GM19324 (cell line): ENCODE measurements around the gene NEFH.
"Not testable (repeated sequence)": the region's sequence is repeated elsewhere in the genome, so short reads cannot be mapped to it uniquely, and the experiment has no call there.

Experiments used
- ATAC-seq: cut with Tn5 transposase; IDR thresholded peaks from one replicate; pipeline ENCODE4 v1.9.1; 2021; ENCODE audit warnings: mild to moderate bottlenecking, moderate library complexity; ENCODE audit not compliant: unreplicated experiment, low FRiP score

The NEFH gene, protein sequence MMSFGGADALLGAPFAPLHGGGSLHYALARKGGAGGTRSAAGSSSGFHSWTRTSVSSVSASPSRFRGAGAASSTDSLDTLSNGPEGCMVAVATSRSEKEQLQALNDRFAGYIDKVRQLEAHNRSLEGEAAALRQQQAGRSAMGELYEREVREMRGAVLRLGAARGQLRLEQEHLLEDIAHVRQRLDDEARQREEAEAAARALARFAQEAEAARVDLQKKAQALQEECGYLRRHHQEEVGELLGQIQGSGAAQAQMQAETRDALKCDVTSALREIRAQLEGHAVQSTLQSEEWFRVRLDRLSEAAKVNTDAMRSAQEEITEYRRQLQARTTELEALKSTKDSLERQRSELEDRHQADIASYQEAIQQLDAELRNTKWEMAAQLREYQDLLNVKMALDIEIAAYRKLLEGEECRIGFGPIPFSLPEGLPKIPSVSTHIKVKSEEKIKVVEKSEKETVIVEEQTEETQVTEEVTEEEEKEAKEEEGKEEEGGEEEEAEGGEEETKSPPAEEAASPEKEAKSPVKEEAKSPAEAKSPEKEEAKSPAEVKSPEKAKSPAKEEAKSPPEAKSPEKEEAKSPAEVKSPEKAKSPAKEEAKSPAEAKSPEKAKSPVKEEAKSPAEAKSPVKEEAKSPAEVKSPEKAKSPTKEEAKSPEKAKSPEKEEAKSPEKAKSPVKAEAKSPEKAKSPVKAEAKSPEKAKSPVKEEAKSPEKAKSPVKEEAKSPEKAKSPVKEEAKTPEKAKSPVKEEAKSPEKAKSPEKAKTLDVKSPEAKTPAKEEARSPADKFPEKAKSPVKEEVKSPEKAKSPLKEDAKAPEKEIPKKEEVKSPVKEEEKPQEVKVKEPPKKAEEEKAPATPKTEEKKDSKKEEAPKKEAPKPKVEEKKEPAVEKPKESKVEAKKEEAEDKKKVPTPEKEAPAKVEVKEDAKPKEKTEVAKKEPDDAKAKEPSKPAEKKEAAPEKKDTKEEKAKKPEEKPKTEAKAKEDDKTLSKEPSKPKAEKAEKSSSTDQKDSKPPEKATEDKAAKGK

DNA sequence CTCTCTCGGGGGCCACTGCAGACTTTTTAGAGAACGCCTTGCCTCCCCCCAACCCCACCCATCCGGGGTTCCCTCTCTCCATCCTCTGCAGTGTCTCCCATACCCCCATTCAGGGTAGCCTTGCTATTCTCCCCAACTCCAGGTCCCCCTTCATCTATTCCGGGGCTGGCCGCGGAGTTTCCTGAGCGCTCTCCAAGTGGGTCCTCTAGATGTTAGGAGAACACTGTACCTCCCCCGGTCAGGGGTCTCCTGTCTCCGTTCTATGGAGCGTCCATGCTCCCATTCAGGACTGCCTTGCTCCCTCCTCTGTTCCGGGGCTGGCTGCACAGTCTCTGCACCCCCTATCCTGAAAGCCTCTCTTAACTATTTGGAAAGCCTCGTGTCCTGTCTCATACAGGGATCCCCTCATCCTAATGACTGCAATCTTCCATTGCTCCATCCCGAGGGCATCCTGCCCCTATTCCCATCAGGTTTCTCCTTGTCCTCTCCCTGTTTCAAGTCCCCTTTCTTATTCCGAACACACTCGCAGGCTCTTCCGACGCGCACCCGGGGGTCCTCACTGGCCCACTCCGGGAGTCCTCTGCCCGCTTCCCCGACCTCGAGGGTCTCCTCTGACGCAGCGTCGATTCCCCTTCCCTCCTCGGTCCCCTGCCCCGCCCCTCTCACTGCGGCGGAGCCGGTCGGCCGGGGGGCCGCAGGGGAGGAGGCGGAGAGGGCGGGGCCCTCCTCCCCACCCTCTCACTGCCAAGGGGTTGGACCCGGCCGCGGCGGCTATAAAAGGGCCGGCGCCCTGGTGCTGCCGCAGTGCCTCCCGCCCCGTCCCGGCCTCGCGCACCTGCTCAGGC, at the start of gene NEFH:
TSS of gene NEFH (plus strand) at position 802 of the 845 bp plus-strand sequence. CDS start 45 bp downstream, outside the sequence.
- ATAC-seq: no peak

DNA sequence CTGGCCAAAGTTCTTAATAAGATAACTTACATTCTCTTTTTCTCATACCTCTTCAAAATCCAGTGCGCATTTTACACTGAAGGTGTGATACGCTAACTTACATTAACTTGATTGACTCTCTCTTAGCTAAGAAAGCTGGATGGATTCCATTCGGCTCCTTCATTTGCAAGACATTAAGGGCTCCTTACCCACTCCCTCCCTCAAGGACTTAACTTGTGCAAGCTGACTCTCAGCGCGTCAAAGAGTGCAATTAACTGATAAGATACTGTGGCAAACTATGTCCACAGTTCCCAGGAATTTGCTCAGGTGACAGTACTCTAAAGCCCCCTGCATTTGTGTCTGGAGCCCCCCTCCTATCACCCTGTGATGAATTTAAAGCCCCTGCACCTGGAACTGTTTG, 48.0 kb upstream of the NEFH start:
- no peak for ATAC-seq

DNA sequence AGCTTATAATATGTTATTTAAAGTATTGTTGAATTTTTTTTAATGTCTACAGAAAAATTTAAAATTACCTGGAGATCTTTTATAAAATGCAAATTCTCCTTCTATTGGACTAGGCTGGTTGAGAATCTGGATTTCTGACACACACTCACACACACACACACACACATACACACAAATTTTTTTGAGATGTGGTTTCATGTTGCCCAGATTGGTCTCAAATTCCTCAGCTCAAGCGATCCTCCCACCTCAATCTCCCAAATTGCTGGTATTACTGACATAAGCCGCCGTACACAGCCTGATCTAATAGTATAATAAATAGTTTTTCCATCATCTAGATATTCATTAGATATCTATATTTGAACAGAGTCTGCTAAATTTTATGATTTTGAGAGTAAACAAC, 46.2 kb upstream of the NEFH start:
- no peak for ATAC-seq

DNA sequence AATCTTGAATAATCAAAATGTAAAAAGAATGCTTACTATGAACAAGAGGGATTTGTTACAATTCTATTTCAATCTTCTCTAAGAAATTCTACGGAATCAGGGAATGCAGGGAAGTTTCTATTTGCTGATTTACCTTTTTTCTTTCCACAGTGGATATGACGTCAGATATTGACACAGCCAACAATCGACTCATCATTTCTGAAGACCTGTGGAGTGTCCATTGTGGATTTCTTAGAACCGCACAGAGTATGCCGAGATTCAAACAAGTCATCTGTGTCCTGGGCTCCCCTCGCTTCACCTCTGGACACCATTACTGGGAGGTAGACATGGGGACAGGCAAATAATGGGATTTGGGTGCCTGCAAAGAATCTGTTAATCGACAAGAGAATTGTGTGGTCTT, 45.7 kb upstream of the NEFH start:
- ATAC-seq: no peak

DNA sequence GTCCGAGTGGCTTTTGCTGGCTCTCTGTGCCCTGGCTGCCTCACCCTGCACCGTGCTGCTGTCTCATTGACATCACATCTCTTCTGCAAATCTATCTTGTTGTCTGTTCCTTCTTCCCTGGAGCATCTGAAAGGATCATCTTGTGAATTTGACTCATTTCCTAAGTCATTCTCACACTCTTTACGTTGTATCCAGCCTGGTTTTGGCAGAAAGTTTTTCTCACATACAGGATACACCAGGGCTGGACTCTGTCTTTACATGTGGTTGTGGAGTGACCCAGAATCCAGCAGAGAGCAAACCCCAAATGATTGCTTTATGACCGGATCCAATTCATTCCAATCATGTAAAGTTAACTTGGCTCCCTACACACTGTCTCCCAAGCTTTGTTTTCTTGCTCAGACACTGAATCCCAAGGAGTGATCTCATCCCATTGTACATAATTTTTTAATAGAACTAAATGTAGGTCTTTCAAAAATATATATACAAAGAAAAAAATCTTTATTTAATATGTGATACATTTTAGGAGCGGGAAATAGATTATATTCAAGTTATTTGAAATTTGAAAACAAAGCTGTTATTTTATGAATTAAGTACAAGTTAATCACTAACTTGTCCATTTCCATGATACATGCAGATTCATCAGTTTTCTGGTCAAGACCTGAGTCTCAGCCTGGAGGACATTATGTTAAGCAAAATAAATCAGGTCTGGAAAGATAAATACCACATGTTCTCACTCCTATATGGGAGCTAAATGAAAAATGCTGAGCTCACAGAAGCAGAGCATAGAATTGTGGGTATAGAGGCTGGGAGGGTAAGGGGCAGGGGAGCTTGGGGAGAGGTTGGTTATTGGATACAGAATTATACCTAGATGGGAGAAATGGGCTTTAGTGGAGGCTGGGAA, 44.5 kb upstream of the NEFH start:
- no peak for ATAC-seq

DNA sequence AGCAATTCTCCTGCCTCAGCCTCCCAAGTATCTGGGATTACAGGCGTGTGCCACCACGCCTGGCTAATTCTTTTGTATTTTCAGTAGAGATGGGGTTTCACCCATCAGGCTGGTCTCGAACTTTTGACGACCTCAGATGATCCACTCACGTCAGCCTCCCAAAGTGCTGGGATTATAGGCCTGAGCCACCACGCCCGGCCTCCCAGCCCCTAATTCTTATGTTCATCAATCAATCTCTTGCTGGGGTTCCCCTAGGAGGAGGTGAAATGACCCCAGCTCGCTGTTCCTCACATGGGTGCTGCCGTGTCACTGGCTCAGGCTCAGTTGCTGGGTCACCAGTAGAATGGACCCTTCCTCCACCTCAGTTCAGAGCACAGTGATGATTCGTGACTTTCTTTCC, 41.7 kb upstream of the NEFH start, which contains the start of gene RFPL1:
TSS of gene RFPL1 (plus strand) at position 301 of the 400 bp plus-strand sequence.
- ATAC-seq: not testable (repeated sequence)

DNA sequence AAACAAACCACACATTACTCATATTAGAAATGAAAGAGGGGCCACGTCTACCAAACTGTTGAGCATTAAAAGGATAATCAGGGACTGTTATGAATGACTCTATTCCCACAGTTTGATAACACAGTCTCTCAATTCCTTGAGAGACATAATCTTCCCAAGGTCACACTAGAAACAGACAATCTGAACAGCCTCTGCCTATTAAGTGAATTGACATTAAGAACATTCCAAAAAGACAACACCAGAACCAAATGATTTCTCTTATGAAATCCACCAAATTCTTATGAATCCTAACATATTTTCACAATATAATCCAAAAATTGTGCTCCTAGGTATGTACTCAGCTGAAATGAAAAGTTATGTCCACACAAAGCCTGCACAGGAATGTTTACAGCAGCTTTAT, 37.0 kb upstream of the NEFH start:
- no peak for ATAC-seq

DNA sequence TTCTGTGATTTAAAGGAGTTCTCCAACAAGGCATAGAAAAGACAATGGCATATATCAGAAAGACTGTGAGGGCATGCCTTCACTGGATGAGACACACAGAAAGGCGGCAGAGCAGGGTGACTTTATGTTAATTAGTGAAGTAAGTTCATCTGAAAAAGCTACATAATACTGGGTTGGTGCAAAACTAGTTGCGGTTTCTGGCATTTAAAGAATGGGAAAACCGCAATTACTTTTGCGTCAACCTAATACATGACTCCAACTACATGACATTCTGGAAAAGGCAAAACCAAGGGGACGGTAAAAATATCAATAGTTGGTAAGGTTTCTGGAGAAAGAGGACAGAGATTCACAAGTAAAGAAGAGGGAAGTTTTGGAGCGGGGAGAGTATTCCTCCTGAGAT, 36.6 kb upstream of the NEFH start:
- no peak for ATAC-seq

DNA sequence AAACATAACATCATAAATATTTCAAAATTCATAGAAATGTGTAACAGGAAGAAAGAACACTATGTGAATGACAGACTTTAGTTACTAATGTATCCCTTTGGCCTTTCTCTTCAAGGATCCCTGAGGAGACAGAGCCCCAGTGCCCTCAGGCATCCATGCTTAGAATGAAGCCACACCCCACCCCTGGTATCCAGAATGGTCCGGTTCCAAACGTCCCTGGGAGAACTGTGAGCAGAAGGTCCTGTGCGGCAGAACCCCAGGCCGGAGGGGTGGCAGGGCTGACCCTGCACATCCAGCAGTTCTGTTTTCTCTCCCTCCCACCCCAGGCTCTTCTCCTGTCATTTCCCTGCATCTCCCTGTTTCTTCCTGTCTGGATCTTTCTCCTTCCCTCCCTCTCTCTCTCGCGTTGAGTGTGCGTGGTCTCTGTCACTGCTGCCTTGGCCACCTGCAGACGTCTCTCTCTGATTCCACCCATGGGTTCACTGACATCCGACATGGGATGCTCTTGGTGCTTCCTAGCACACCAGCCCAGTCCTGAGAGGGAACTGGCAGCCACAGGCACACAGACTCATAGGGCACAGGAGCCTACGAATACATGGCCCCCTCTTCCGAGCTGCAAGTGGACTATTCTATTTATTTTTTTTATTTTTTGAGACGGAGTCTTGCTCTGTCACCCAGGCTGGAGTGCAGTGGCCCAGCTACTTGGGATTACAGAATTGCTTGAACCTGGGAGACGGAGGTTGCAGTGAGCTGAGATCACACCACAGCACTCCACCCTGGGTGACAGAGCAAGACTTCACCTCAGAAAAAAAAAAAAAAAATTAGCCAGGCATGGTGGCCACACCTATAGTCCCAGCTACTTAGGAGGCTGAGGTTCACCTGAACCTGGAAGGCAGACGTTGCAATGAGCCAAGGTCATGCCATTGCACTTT, 35.9 kb upstream of the NEFH start:
- no peak for ATAC-seq

DNA sequence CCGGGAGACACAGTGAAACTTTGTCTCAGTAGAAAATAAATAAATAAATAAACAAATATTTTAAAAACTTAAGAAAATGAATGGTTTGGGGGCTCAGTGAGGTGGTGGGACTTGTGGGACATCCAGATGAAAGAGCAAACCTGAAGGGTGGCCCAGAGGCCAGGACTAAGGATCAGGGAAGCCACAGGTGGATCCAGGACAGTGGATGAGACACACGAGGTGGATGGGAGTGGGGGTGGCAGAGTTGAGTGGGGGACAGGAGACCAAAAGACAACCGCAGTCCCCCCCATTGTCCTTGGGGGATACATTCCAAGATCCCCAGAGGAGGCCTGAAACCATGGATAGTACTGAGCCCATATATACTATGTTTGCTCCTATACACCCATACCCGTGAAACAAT, 34.5 kb upstream of the NEFH start:
- ATAC-seq: no peak

DNA sequence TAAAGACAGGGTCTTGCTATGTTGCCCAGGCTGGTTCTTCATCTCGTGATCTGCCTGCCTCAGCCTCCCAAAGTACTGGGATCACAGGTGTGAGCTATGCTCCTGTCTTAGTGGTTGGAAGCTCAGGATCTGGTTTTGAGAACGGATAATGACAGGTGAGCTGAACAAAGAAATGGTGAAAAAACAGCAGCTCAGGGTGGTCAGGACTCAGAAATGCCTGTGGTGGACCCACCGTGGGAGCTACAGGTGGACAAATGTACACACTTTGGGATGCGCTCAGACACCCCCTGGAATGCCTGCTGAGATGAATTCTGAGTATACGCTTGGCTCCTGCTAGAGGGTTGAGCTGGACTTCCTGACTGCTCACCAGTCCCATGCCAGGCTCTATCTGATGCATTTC, 32.1 kb upstream of the NEFH start:
- ATAC-seq: no peak

DNA sequence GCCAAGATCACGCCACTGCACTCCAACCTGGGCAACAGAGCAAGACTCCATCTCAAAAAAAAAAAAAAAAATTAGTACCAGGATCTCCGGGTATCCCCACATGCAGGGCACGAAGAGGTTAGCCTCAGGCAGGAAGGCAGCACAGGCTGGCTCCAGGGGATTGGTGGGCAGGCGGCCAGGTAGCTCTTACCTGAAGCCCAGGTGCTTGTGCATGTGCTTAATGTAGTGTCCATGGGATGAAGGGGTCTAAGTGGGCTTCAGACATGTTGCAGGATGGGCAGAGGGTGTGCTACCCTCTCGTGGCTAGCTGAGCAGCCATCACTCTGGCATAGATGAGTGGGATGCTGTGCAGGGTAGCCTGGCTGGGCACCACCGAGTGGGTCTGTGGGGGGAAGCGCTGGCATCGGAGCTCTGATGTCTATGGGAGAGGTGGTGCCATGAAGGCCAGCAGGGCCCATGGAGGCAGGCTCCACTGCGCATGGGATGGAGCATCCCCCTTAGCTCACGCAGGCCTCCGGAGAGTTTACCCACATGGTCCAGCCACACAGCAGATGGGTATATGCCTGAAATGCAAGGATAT, 30.6 kb upstream of the NEFH start:
- ATAC-seq: no peak

DNA sequence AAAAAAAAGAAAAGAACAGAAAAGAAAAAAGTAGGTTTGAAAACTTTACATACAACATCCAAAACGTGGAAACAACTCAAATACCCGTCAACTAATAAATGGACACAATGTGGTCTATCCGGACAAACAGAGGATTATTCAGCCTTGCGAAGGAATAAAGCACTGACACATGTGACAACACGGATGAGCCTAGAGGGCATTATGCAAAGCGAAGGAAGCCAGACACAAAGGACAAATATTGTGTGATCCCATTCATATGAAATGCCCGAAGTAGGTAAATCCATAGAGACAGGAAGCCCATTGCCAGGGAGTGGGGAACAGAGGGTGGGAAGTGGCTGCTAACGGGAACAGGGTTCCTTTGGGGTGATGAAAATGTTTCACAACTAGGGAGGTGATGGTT, 29.8 kb upstream of the NEFH start:
- no peak for ATAC-seq

DNA sequence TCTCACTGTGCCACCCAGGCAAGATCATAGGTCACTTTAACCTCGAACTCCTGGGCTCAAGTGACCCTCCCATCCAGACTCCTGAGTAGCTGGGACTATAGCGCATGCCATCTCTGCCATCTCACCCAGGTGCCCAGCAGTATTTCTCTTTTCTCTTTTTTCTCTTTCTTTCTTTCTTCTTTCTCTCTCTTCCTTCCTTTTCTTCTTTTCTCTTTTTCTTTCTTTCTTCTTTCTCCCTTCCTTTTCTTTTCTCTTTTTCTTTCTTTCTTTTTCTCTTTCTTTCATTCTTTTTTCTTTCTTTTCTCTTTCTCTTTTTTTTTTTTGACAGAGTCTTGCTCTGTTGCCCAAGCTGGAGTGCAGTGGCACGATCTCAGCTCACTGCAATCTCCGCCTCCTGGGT, 28.2 kb upstream of the NEFH start:
- no peak for ATAC-seq

DNA sequence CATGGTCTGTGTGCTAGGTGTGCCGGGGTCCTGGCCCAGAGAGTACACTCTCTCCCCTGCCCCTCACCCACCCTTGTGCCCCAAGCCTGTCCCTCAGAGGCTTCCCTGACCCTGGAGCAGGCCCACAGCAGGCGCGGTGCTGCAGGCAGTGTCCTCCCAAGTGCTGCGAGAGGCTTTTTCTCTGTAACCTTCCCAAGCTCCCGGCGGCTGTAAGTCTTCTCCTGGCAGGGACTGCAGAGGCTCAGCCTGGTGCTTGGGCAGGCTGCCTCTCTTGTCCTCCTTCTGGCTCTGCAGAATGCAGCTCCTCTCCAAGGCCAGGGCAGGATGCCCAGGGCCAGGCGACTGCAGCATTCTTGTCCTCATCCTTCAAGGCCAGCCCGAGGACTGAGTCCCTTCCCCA, 25.7 kb upstream of the NEFH start:
- no peak for ATAC-seq

DNA sequence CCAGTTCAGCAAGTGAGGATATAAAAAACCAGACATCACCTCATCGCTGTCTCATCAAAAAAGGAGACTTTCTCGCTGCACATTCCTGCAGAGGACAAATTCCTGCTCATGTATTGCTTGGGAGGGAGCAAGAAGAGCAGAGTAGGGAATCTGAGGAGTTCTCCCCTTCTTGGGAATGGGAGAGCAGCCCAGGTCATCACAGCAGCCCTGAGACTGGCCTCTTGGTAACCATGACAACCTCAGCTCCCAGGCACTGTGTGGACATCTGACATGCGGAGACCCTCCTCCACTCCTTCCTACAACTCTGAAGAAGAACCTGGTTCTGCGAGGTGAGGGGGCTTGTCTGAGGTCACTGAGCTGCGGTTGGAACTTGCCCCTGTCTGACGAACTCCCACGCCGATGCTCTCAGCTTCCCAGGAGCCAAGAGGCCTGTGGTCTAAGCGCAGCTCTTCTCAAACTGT, 23.8 kb upstream of the NEFH start:
- no peak for ATAC-seq

DNA sequence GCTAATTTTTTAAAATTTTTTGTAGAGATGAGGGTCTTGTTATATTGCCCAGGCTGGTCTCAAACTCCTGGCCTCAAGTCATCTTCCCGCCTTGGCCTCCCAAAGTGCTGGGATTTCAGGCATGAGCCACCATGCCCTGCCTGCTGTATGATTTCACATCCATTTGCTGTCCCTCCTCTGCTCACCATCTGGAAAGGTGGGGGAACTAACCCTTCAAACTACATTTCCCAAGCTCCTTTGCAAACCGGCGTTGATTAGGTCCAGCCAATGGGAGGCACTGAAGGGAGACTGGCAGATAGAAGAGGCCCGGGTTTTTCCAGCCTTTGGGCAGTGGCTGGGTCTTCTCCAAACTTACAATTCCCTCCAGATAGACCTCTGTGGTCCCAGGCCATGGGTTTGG, 22.3 kb upstream of the NEFH start:
- ATAC-seq: no peak

DNA sequence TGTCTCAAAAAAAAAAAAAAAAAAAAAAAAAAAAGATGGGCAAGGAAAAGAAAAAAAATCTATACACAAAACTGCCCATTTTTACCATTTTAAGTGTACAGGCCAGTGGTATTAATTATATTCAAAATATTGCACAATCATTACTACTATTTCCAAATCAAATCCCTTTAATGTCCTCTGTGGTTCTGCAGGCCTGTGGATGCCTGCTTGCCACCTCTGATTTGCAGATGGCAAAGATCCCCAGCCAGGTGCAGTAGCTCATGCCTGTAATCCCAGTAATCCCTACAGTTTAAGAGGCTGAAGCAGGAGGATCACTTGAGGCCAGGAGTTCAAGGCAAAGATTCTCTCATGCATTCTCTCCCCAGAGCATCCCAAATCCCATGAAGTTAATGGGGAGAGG, 21.5 kb upstream of the NEFH start:
- no peak for ATAC-seq
